Tibial nerve (tissue), 4 donors: Measurements from ENCODE around the gene SLC24A3. TPM values are rescaled to one million over a fixed set of nuclear protein-coding genes. Genes with fewer than 3 reads are reported as not detected.

Experiments used
- DNase-seq, 2 donors: peaks; one replicate each; pipeline ENCODE4 v3.0.0-alpha.2; 2019; ENCODE audit warnings: low spot score in 2 of 2
- H3K27ac ChIP-seq, 4 donors: fragments of 200-600 bp; sonication (generic) in 3 of 4; one replicate each; pipeline ENCODE4 v1.5.1; 2017 to 2019; ENCODE audit warnings: mild to moderate bottlenecking in 1 of 4
- H3K27me3 ChIP-seq, 2 donors: fragments of 200-600 bp; sonication (generic) in 1 of 2; one replicate each; pipeline versions ENCODE4 v1.5.1 to v1.6.0; 2017 to 2019
- H3K36me3 ChIP-seq, 3 donors: fragments of 200-600 bp; sonication (generic); one replicate each; pipeline ENCODE4 v1.5.1; 2018 to 2019
- H3K4me1 ChIP-seq, 4 donors: fragments of 200-600 bp; sonication (generic) in 3 of 4; one replicate each; pipeline ENCODE4 v1.5.1; 2017 to 2019
- H3K4me3 ChIP-seq, 4 donors: fragments of 200-600 bp; sonication (generic) in 3 of 4; one replicate each; pipeline ENCODE4 v1.5.1; 2017 to 2019; ENCODE audit warnings: mild to moderate bottlenecking in 1 of 4, moderate library complexity in 1 of 4
- H3K9me3 ChIP-seq, 4 donors: fragments of 200-600 bp; sonication (generic) in 3 of 4; one replicate each; pipeline ENCODE4 v1.5.1; 2017 to 2019
- EP300 ChIP-seq, 2 donors: sonication (generic); formaldehyde crosslinking; IDR thresholded peaks; one replicate each; pipeline ENCODE4 v1.6.1; 2017; ENCODE audit warnings: antibody characterized with exemption in 2 of 2, mild to moderate bottlenecking in 1 of 2
- POLR2A ChIP-seq, 2 donors: fragments of 450-650 bp; IDR thresholded peaks; one replicate each; pipeline ENCODE4 v1.6.1; 2017; ENCODE audit warnings: antibody characterized with exemption in 2 of 2, mild to moderate bottlenecking in 2 of 2, moderate library complexity in 2 of 2
- whole genome bisulfite sequencing, 2 donors: methylation state at CpG; one replicate each; pipeline ENCODE4 v1.1.5; 2018; 5-methylcytosine and 5-hydroxymethylcytosine counted together
- total RNA-seq, 4 donors: library from RNA; depleted of rRNA; stranded (reverse); fragments of >200 nt; gene quantifications; one replicate each; pipeline ENCODE4 v1.1.0, GENCODE V29; 2016
- TF ChIP-seq, protein P1 (sequence below), 5 experiments: fragments of 200-600 bp in 3 of 5; fragments of 450-650 bp in 2 of 5; sonication (generic) in 3 of 5; IDR thresholded peaks; one replicate each; pipeline ENCODE4 v1.5.1; 2016 to 2019; ENCODE audit warnings: antibody characterized with exemption in 5 of 5, mild to moderate bottlenecking in 3 of 5, moderate library complexity in 2 of 5

Gene SLC24A3
- total RNA-seq, 4 donors from 2014 or later = 1.3 to 4.0 (median 2.7) TPM

- H3K27me3 ChIP-seq = no peaks in the 10 kb centered on the region
- peaks cover 0 to 8% (median 3%) of the 10 kb centered on the region in 4 donors for H3K9me3 ChIP-seq
- no peaks in the 10 kb centered on the region for H3K36me3 ChIP-seq
- no peak for DNase-seq
- TF ChIP-seq POLR2A (IDR thresholded peaks at IDR 0.05) (no peak), EP300 (IDR thresholded peaks at IDR 0.05) (no peak)
- TF ChIP-seq, protein P1, sequence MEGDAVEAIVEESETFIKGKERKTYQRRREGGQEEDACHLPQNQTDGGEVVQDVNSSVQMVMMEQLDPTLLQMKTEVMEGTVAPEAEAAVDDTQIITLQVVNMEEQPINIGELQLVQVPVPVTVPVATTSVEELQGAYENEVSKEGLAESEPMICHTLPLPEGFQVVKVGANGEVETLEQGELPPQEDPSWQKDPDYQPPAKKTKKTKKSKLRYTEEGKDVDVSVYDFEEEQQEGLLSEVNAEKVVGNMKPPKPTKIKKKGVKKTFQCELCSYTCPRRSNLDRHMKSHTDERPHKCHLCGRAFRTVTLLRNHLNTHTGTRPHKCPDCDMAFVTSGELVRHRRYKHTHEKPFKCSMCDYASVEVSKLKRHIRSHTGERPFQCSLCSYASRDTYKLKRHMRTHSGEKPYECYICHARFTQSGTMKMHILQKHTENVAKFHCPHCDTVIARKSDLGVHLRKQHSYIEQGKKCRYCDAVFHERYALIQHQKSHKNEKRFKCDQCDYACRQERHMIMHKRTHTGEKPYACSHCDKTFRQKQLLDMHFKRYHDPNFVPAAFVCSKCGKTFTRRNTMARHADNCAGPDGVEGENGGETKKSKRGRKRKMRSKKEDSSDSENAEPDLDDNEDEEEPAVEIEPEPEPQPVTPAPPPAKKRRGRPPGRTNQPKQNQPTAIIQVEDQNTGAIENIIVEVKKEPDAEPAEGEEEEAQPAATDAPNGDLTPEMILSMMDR (IDR thresholded peaks at IDR 0.05) = no peak
- no peaks in the 10 kb centered on the region for H3K4me1 ChIP-seq
- WGBS, 2 donors = 73 to 84% methylated on average over 2 of the region's 2 CpGs
- no peak overlapping the region for H3K27ac ChIP-seq
- H3K4me3 ChIP-seq = no peak overlapping the region
Measured at GRCh38 chr20:19438488-19438887, 226.0 kb downstream of the SLC24A3 start.

- H3K4me1 ChIP-seq = no peaks in the 10 kb centered on the region
- H3K27me3 ChIP-seq = no peaks in the 10 kb centered on the region
- H3K4me3 ChIP-seq = no peak overlapping the region
- peaks cover 0 to 12% (median 4%) of the 10 kb centered on the region in 4 donors for H3K9me3 ChIP-seq
- WGBS, 2 donors = 80 to 82% methylated on average over 14 of the region's 14 CpGs
- no peak for TF ChIP-seq EP300 (IDR thresholded peaks at IDR 0.05)
- TF ChIP-seq, protein P1 (IDR thresholded peaks at IDR 0.05) = no peak
- H3K27ac ChIP-seq = no peak overlapping the region
- H3K36me3 ChIP-seq = no peaks in the 10 kb centered on the region
- DNase-seq = no peak
Measured at GRCh38 chr20:19440660-19441527, 228.5 kb downstream of the SLC24A3 start.

DNA sequence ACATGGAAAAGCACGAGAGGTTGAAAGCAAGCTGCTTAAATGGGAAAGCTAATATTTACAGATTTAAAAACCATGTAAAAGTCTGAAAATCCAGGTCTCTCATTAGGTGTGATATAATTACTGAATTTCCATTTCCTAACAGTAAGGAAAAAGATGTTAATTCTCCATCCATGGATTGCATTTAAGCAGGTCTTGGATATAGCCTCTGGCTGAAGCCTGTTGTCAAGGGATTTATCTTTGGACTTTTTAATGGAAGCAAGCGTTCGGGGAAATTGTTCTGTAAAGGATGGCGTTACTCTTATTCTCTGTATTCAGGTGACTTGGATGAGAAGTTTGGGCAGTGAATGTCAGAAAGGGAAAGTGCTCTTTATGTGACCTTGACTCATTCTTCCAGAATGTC, 233.8 kb downstream of the SLC24A3 start:
- TF ChIP-seq EP300 (IDR thresholded peaks at IDR 0.05) = no peak
- no peak for TF ChIP-seq POLR2A (IDR thresholded peaks at IDR 0.05)
- TF ChIP-seq, protein P1 (IDR thresholded peaks at IDR 0.05) = no peak
- no peak for DNase-seq
- Histone ChIP-seq H3K36me3 (no peaks in the 10 kb centered on the region), H3K4me3 (no peak overlapping the region), H3K27ac (no peak overlapping the region), H3K4me1 (no peaks in the 10 kb centered on the region), H3K27me3 (no peaks in the 10 kb centered on the region), H3K9me3 (peaks cover 0 to 12% (median 4%) of the 10 kb centered on the region in 4 donors)
- 88 to 91% methylated on average over 4 of the region's 4 CpGs for WGBS, 2 donors

DNA sequence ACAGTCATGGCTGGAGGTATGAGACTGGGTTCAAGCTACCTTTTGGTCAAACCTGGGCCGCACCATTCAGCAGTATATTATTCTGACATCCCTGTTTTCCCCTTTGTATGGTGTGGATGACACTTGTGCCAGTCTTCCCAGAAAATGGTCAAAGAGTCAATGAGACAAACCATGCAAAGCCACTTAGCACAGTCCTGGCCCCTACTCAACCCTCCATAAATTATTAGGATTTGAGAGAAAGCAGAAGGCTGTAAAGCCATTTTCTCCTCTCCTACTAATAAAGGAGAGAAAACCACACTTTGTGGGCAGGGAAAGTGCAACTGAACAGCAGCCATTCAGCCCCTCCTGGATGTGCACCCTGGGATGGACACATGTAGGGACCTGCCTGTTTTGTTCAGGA, 236.2 kb downstream of the SLC24A3 start:
- 85 to 100% methylated on average over 1 of the region's 1 CpG for WGBS, 2 donors
- Histone ChIP-seq H3K27me3 (no peaks in the 10 kb centered on the region), H3K9me3 (peaks cover 0 to 2% (median under 1%) of the 10 kb centered on the region in 4 donors), H3K4me3 (no peak overlapping the region), H3K27ac (no peak overlapping the region), H3K4me1 (peaks cover 0 to 5% (median 0%) of the 10 kb centered on the region in 4 donors), H3K36me3 (no peaks in the 10 kb centered on the region)
- no peak for TF ChIP-seq EP300 (IDR thresholded peaks at IDR 0.05)
- TF ChIP-seq POLR2A (IDR thresholded peaks at IDR 0.05) = no peak
- TF ChIP-seq, protein P1 (IDR thresholded peaks at IDR 0.05) = no peak
- DNase-seq = no peak

GRCh38 chr20:19449051-19449450, 236.6 kb downstream of the SLC24A3 start:
- peaks cover 0 to 6% (median 0%) of the 10 kb centered on the region in 4 donors for H3K4me1 ChIP-seq
- no peaks in the 10 kb centered on the region for H3K9me3 ChIP-seq
- TF ChIP-seq EP300 (IDR thresholded peaks at IDR 0.05) (no peak), POLR2A (IDR thresholded peaks at IDR 0.05) (no peak)
- TF ChIP-seq, protein P1 (IDR thresholded peaks at IDR 0.05) = no peak
- H3K36me3 ChIP-seq = no peaks in the 10 kb centered on the region
- DNase-seq = no peak
- H3K27ac ChIP-seq = no peak overlapping the region
- no peaks in the 10 kb centered on the region for H3K27me3 ChIP-seq
- H3K4me3 ChIP-seq = no peak overlapping the region
- WGBS, 2 donors = 56 to 60% methylated on average over 8 of the region's 8 CpGs
